Stomach (tissue), 4 donors: ENCODE measurements around the gene TMEM179.

Experiments used
- POLR2A ChIP-seq, 4 donors: fragments of 450-650 bp; IDR thresholded peaks; one replicate each; pipeline ENCODE4 v1.6.1; 2016; ENCODE audit warnings: antibody characterized with exemption in 4 of 4, control low read depth in 2 of 4, mild to moderate bottlenecking in 1 of 4, moderate library complexity in 1 of 4
- POLR2AphosphoS5 ChIP-seq, 3 donors: sonication (generic); formaldehyde crosslinking; IDR thresholded peaks; one replicate each; pipeline ENCODE4 v1.6.1; 2016; ENCODE audit warnings: antibody characterized with exemption in 3 of 3
- TF ChIP-seq, protein P1 (sequence below), 7 experiments: fragments of 450-650 bp in 4 of 7; fragments of 200-600 bp in 3 of 7; sonication (generic) in 3 of 7; IDR thresholded peaks; one replicate each; pipeline ENCODE4 v1.5.1; 2016 to 2019; ENCODE audit warnings: antibody characterized with exemption in 7 of 7, control low read depth in 2 of 7, mild to moderate bottlenecking in 1 of 7

DNA sequence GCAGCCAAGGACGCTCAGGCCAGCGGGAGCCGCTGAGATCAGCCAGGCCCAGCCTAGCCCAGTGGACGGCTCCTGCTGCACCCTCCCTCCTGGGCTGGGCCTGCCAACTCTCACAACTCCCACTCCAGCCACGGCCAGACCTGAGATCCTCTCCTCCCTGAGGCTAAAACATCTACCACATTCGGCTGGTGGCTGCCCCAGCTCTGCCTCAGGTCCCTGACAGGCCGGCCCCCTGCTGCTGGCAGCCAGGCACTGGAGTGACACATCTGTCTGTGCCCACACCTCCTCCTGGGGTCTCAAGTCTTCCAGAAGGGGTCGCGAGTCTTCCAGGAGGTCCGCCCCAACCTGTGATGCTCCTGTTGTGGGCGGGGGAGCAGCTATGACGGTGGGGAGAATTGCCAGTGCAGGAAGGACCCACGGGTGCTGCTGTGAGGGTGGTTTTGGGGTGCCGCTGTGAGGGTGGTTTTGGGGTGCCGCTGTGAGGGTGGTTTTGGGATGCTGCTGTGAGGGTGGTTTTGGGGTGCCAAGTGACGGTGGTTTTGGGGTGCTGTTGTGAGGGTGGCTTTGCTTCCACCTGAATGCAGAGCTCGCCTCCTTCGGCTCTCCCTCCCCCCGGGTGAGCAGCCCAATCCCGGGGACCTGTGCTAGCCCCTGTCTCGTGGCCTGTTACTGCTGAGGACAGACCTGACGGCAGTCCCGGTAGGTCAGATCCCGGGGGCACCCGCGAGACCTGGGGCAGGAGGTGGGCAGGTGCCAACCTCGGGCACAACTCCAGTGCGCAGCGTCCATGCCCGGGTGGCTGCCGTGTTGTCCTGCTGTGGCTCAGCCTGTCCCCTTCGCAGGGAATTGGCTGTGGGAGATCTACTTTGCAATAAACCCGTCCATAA is 52.5 kb downstream of the TMEM179 start:
- TF ChIP-seq POLR2A (IDR thresholded peaks at IDR 0.05): no peak
- TF ChIP-seq, protein P1, sequence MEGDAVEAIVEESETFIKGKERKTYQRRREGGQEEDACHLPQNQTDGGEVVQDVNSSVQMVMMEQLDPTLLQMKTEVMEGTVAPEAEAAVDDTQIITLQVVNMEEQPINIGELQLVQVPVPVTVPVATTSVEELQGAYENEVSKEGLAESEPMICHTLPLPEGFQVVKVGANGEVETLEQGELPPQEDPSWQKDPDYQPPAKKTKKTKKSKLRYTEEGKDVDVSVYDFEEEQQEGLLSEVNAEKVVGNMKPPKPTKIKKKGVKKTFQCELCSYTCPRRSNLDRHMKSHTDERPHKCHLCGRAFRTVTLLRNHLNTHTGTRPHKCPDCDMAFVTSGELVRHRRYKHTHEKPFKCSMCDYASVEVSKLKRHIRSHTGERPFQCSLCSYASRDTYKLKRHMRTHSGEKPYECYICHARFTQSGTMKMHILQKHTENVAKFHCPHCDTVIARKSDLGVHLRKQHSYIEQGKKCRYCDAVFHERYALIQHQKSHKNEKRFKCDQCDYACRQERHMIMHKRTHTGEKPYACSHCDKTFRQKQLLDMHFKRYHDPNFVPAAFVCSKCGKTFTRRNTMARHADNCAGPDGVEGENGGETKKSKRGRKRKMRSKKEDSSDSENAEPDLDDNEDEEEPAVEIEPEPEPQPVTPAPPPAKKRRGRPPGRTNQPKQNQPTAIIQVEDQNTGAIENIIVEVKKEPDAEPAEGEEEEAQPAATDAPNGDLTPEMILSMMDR (IDR thresholded peaks at IDR 0.05): no peak
- TF ChIP-seq POLR2AphosphoS5 (IDR thresholded peaks at IDR 0.05): no peak
